ENCODE results near the gene CITED2. TPM values are rescaled to one million over a fixed set of nuclear protein-coding genes. Genes with fewer than 3 reads are reported as not detected.

Gene CITED2
- total and polyA plus RNA-seq, 2 of the 8 experiments (the other 6 are each of a cell fraction or from before 2014, with no cell fraction given) = 89.1 to 115 TPM

DNA sequence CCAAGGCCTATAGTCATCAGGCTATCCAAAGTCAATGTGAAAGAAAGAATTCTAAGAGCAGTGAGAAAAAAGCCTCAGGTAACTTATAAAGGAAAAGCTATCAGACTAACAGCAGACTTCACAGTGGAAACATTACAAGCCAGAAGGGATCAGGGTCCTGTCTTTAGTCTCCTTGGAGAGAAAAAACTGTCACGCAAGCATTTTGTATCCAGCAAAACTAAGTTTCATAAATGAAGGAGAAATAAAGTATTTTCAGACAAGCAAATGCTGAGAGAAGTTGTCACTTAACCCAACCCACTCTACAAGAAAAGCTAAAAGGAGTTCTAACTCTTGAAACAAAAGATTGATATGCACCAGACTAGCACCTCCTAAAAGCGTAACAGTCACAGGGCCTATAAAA is 28.1 kb downstream of the CITED2 start (continued):
- TF ChIP-seq KDM4A (IDR thresholded peaks at IDR 0.05; ENCODE audit: low read depth, low read length, severe bottlenecking) (no peak), SAP30 (IDR thresholded peaks at IDR 0.05; ENCODE audit: insufficient read depth, insufficient replicate concordance, low read length) (no peak), BACH1 (IDR thresholded peaks at IDR 0.05; ENCODE audit: low read length) (no peak), ASH2L (IDR thresholded peaks at IDR 0.05; ENCODE audit: low read length) (no peak)
- TF ChIP-seq, protein P1, sequence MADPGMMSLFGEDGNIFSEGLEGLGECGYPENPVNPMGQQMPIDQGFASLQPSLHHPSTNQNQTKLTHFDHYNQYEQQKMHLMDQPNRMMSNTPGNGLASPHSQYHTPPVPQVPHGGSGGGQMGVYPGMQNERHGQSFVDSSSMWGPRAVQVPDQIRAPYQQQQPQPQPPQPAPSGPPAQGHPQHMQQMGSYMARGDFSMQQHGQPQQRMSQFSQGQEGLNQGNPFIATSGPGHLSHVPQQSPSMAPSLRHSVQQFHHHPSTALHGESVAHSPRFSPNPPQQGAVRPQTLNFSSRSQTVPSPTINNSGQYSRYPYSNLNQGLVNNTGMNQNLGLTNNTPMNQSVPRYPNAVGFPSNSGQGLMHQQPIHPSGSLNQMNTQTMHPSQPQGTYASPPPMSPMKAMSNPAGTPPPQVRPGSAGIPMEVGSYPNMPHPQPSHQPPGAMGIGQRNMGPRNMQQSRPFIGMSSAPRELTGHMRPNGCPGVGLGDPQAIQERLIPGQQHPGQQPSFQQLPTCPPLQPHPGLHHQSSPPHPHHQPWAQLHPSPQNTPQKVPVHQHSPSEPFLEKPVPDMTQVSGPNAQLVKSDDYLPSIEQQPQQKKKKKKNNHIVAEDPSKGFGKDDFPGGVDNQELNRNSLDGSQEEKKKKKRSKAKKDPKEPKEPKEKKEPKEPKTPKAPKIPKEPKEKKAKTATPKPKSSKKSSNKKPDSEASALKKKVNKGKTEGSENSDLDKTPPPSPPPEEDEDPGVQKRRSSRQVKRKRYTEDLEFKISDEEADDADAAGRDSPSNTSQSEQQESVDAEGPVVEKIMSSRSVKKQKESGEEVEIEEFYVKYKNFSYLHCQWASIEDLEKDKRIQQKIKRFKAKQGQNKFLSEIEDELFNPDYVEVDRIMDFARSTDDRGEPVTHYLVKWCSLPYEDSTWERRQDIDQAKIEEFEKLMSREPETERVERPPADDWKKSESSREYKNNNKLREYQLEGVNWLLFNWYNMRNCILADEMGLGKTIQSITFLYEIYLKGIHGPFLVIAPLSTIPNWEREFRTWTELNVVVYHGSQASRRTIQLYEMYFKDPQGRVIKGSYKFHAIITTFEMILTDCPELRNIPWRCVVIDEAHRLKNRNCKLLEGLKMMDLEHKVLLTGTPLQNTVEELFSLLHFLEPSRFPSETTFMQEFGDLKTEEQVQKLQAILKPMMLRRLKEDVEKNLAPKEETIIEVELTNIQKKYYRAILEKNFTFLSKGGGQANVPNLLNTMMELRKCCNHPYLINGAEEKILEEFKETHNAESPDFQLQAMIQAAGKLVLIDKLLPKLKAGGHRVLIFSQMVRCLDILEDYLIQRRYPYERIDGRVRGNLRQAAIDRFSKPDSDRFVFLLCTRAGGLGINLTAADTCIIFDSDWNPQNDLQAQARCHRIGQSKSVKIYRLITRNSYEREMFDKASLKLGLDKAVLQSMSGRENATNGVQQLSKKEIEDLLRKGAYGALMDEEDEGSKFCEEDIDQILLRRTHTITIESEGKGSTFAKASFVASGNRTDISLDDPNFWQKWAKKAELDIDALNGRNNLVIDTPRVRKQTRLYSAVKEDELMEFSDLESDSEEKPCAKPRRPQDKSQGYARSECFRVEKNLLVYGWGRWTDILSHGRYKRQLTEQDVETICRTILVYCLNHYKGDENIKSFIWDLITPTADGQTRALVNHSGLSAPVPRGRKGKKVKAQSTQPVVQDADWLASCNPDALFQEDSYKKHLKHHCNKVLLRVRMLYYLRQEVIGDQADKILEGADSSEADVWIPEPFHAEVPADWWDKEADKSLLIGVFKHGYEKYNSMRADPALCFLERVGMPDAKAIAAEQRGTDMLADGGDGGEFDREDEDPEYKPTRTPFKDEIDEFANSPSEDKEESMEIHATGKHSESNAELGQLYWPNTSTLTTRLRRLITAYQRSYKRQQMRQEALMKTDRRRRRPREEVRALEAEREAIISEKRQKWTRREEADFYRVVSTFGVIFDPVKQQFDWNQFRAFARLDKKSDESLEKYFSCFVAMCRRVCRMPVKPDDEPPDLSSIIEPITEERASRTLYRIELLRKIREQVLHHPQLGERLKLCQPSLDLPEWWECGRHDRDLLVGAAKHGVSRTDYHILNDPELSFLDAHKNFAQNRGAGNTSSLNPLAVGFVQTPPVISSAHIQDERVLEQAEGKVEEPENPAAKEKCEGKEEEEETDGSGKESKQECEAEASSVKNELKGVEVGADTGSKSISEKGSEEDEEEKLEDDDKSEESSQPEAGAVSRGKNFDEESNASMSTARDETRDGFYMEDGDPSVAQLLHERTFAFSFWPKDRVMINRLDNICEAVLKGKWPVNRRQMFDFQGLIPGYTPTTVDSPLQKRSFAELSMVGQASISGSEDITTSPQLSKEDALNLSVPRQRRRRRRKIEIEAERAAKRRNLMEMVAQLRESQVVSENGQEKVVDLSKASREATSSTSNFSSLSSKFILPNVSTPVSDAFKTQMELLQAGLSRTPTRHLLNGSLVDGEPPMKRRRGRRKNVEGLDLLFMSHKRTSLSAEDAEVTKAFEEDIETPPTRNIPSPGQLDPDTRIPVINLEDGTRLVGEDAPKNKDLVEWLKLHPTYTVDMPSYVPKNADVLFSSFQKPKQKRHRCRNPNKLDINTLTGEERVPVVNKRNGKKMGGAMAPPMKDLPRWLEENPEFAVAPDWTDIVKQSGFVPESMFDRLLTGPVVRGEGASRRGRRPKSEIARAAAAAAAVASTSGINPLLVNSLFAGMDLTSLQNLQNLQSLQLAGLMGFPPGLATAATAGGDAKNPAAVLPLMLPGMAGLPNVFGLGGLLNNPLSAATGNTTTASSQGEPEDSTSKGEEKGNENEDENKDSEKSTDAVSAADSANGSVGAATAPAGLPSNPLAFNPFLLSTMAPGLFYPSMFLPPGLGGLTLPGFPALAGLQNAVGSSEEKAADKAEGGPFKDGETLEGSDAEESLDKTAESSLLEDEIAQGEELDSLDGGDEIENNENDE (IDR thresholded peaks at IDR 0.05; ENCODE audit: insufficient replicate concordance, low read length) = no peak
